Activated CD4-positive, alpha-beta T cell treated with anti-CD3 and anti-CD28 coated beads for 1 hour (primary cell): Measurements from ENCODE around the gene TRMT61A.

ENCODE experiments used
- DNase-seq: peaks from one replicate; pipeline ENCODE4 v3.0.0-alpha.2; 2020

The TRMT61A gene

GRCh38 chr14:103535891-103536565 is 7.0 kb downstream of the TRMT61A start:
- no peak for DNase-seq

GRCh38 chr14:103536693-103537092 is 7.7 kb downstream of the TRMT61A start:
- DNase-seq: no peak

GRCh38 chr14:103537175-103537990 is 8.4 kb downstream of the TRMT61A start:
- DNase-seq: no peak

GRCh38 chr14:103538291-103539055 is 9.5 kb downstream of the TRMT61A start:
- DNase-seq: no peak

GRCh38 chr14:103539056-103539825 is 10.2 kb downstream of the TRMT61A start:
- DNase-seq: no peak

- no peak for DNase-seq
Measured at GRCh38 chr14:103540821-103541708, 12.1 kb downstream of the TRMT61A start.

GRCh38 chr14:103541709-103542604 is 13.0 kb downstream of the TRMT61A start:
- no peak for DNase-seq

GRCh38 chr14:103542605-103543088 is 13.7 kb downstream of the TRMT61A start:
- no peak for DNase-seq

- DNase-seq: no peak
Measured at GRCh38 chr14:103543140-103543539, 14.1 kb downstream of the TRMT61A start.

GRCh38 chr14:103543721-103544387 is 14.9 kb downstream of the TRMT61A start:
- DNase-seq: no peak

- no peak for DNase-seq
Measured at GRCh38 chr14:103544388-103545218, 15.6 kb downstream of the TRMT61A start.

GRCh38 chr14:103545219-103545914 is 16.4 kb downstream of the TRMT61A start:
- DNase-seq: no peak

GRCh38 chr14:103545915-103546651 is 17.1 kb downstream of the TRMT61A start:
- no peak for DNase-seq

GRCh38 chr14:103546652-103547454 is 17.9 kb downstream of the TRMT61A start:
- DNase-seq: peak; percentile 63

GRCh38 chr14:103547455-103547940 is 18.5 kb downstream of the TRMT61A start:
- DNase-seq: no peak

- no peak for DNase-seq
Measured at GRCh38 chr14:103547941-103548462, 19.0 kb downstream of the TRMT61A start.
